NT2/D1 (cell line): Measurements from ENCODE around the gene ANKDD1B.

Experiments
- SUZ12 ChIP-seq: IDR thresholded peaks from 2 replicates; pipeline ENCODE4 v1.6.1; 2011; ENCODE audit not compliant: insufficient read length, insufficient read depth; ENCODE audit errors: extremely low read depth
- YY1 ChIP-seq: IDR thresholded peaks from 2 replicates; pipeline ENCODE4 v1.6.1; 2011; ENCODE audit not compliant: insufficient read length, insufficient read depth
- ZNF274 ChIP-seq: IDR thresholded peaks from 2 replicates; pipeline ENCODE4 v1.6.1; 2011; ENCODE audit warnings: mild to moderate bottlenecking, low read depth, low read length

- TF ChIP-seq ZNF274 (no peak), SUZ12 (no peak), YY1 (no peak)
These were observed 100.8 kb downstream of the ANKDD1B start for GRCh38 chr5:75712091-75712490.
